GM12872 (cell line): Measurements from ENCODE around the gene RASL11A.

Experiments used
- CTCF ChIP-seq: IDR thresholded peaks from 3 replicates; pipeline ENCODE4 v1.5.1; 2011; ENCODE audit warnings: low read depth, mild to moderate bottlenecking, low read length, moderate library complexity; ENCODE audit not compliant: insufficient read depth

The RASL11A gene

GRCh38 chr13:27259831-27260230 lies 10.8 kb upstream of the RASL11A start:
- no peak for TF ChIP-seq CTCF

- no peak for TF ChIP-seq CTCF
Observed at GRCh38 chr13:27261396-27261795, 9.2 kb upstream of the RASL11A start.

GRCh38 chr13:27263438-27263837 lies 7.2 kb upstream of the RASL11A start:
- no peak for TF ChIP-seq CTCF

- no peak for TF ChIP-seq CTCF
Observed at GRCh38 chr13:27264181-27264580, 6.4 kb upstream of the RASL11A start.

- no peak for TF ChIP-seq CTCF
Observed at GRCh38 chr13:27264648-27265047, 6.0 kb upstream of the RASL11A start.

- TF ChIP-seq CTCF, result no peak
Observed at GRCh38 chr13:27266917-27267316, 3.7 kb upstream of the RASL11A start.

- no peak for TF ChIP-seq CTCF
Observed at GRCh38 chr13:27267596-27267995, 3.0 kb upstream of the RASL11A start.

GRCh38 chr13:27269114-27269665 lies 1.4 kb upstream of the RASL11A start:
- no peak for TF ChIP-seq CTCF
